Activated CD8-positive, alpha-beta memory T cell treated with anti-CD3 and anti-CD28 coated beads for 1 hour (primary cell): ENCODE data around the gene FEN1.

Experiments used
- DNase-seq, 2 donors: peaks; one replicate each; pipeline ENCODE4 v3.0.0-alpha.2; 2020; ENCODE audit warnings: low read depth in 1 of 2; ENCODE audit errors: extremely low read depth in 1 of 2

The FEN1 gene

GRCh38 chr11:61793083-61793828, 545 bp downstream of the FEN1 start:
- no peak for DNase-seq

DNA sequence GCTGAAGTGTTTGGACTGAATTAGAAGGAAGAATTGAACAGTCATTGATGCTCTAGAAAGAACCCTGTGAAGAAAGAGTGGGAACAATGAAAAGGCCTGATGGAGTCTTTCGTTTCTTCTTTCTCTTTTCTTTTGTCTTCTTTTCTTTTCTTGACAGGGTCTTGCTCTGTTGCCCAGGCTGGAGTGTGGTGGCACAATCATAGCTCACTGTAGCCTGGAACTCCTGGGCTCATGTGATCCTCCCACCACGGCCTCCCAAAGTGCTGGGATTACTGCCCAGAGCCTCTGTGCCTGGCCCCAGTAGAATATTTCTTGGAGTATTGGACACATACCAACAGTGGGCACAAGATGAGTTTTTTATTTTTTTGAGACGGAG, 1.1 kb downstream of the FEN1 start:
- DNase-seq: no peak

DNA sequence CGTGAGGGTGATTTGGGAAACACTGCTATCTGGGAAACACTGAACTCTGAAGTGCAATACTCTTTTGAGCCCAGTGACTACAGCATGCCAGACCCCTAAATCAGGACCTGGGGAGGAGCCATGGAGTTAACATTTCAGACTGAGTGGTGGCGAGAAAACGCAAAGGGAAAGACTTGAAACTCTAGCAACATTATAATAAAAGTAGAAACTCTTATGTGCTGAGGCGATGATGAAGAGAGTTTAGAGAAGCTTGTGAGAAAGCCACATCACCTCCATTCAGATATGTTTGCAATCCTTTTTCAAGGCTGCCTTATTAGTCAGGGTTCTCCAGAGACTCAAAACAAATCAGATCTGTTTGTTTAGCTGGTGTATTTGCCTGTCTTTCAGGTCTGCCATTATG, 1.9 kb downstream of the FEN1 start:
- DNase-seq: no peak

GRCh38 chr11:61795459-61795858, 2.7 kb downstream of the FEN1 start:
- no peak for DNase-seq

DNA sequence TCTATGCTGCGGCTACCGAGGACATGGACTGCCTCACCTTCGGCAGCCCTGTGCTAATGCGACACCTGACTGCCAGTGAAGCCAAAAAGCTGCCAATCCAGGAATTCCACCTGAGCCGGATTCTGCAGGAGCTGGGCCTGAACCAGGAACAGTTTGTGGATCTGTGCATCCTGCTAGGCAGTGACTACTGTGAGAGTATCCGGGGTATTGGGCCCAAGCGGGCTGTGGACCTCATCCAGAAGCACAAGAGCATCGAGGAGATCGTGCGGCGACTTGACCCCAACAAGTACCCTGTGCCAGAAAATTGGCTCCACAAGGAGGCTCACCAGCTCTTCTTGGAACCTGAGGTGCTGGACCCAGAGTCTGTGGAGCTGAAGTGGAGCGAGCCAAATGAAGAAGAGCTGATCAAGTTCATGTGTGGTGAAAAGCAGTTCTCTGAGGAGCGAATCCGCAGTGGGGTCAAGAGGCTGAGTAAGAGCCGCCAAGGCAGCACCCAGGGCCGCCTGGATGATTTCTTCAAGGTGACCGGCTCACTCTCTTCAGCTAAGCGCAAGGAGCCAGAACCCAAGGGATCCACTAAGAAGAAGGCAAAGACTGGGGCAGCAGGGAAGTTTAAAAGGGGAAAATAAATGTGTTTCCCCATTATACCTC, 3.3 kb downstream of the FEN1 start:
- no peak for DNase-seq

GRCh38 chr11:61797263-61797944, 4.7 kb downstream of the FEN1 start:
- peak; percentile 36 to 52 for DNase-seq

DNA sequence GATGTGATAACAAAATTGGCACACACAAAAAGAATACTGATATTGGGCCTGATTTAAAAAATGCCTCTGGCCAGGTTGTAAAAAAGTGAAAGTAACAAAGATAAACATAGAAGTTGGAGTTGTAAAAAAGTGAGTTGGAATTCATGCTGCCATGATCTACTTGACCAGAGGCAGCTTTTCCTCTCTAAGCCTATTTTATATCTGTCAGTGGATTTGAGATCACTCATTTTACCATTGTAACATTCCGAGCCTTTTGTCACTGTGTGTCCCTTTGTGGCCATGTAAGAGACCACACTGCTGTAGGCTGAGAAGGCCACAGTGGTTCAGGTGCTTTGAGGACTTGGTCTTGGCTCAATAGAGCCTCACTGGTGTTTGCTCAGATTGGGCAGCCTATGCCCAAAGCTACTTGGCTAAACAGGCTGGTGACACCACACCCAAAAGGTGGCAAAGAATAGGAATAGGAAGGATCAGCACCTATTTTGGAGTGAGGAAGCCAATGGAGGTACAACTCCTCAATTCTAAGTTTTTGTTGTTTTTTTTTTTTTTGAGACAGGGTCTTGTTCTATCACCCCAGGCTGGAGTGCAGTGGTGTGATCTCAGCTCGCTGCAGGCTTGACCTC, 7.1 kb downstream of the FEN1 start:
- DNase-seq: no peak

DNA sequence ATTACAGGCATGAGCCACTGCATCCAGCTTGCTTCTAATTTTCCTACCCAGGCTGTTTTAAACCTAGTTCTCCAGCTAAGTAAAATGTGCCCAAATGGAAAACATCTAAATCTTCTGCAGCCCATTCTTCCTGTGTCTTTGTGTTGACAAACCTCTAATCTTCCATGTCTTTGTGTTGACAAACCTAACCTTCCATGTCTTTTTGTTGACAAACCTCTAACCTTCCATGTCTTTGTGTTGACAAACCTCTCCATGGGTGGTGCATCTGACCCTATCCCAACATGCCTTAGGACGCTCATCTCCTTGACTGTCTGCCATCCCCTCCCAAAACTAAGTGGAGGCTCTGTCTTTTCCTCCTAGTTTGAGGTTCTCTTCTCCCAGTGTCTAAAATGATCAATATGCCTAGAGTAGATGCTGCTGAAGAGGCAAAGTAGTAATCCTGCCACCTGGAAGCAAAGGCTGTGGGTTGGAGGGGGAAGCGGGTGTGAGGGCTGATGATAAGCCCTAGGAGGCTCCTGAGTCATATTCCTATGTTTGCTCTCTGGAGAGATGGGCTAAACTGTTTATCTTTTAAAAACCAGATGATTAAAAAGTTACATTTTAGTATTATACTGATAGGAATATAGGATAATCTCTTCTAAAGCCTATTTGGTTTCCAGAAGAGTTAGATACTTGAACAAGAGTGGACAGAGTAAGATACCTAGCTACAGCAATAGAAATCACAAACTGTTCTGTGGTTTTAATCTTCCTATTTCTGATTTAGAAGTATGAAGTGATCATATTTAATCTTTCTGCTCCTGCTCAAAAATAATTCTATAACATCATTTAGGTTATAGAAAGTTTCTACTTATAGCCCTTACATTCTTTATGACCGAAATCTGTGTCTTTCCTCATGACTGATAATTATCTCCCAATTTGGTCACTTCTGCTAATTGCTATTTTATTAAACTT, 7.9 kb downstream of the FEN1 start:
- no peak for DNase-seq

DNA sequence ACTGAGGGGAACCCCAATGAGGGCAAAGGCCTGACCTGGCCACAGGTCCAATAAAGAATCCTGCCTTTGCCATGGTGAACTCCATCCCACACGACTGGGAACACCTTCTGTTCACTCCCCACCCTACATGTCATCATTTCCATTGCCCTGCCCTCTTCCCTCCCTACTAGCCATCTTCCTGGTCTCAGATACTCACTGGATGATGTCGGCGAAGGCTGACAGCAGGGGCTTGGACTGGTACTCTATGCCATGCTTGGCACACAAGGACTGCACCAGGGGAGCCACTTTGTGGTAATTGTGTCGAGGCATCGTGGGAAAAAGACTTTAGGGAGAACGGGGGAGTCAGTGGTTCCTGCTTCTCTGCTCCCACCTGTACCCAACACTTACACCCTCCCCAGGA, 9.9 kb downstream of the FEN1 start:
- DNase-seq: no peak

GRCh38 chr11:61803889-61804647, 11.4 kb downstream of the FEN1 start:
- no peak for DNase-seq

GRCh38 chr11:61805146-61805545, 12.4 kb downstream of the FEN1 start:
- no peak for DNase-seq

GRCh38 chr11:61806785-61807184, 14.1 kb downstream of the FEN1 start:
- DNase-seq: no peak

DNA sequence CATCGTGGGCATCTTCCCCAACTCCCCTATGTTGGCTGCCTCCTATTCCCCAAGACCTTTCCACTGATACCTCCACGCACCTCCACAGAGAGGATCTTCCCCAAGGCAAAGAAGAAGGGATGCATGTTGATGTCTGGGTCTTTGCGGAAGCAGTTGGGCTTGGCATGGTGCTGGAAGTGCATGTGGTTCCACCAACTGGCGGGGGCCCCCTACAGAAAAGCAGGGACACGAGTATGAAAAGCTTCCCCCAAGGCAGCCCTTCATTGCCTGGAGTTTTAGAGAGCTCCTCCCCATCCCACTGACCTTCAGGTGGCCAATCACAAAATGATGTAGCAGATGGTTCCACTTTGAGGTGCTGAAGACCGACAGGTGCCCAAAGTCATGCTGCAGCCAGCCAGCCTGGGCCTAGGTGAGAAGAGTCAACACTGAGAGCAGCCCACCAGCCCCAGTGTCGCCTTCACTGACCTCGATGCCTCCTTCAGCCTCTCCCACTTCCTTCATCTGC, 18.0 kb downstream of the FEN1 start:
- no peak for DNase-seq

DNA sequence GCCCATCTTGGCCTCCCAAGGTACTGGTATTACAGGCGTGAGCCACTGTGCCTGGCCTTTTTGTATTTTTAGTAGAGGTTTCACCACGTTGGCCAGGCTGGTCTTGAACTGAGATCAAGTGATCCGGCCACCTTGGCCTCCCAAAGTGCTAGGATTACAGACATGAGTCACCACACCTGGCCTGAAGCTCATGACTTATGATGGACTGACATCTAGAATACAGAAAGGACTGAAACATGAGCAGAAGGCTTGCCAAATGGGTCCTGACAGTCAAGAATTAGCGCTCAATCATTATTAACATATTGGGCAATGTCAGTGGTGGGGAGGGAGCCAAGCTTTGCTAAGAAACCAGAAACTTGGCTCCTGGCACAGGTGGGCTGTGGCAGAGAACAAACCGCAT, 19.1 kb downstream of the FEN1 start:
- no peak for DNase-seq

GRCh38 chr11:61812736-61813411, 20.2 kb downstream of the FEN1 start:
- DNase-seq: no peak

DNA sequence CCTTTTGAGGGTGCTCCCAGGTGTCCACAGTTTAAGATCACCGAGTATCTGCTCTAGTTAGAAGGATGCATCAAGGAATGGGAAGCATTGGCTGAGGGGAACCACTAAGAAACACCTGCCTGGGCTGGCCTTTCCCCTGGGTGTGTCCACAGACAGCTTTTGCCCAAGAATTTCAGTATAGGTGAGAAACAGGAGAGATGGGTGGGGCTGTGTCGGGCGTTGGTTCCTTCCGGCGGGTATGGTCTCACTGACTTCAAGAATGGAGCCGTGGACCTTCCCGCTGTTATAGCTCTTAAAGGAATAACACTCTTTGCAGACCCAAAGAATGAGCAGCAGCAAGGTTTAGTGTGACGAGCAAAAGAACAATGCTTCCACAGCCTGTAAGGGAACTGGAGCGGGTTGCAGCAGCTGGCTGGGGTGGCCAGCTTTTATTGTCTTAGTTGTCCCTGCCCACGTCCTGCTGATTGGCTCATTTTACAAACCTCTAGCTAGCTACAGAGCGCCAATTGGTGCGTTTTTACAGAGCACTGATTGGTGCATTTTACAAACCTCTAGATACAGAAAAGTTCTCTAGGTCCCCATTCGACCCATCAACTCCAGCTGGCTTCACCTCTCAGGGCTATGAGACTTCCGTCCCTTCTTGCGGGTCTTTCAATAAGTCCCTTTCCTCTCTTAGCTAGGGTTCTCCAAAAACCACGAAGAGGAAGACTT, 21.7 kb downstream of the FEN1 start:
- DNase-seq: no peak

DNA sequence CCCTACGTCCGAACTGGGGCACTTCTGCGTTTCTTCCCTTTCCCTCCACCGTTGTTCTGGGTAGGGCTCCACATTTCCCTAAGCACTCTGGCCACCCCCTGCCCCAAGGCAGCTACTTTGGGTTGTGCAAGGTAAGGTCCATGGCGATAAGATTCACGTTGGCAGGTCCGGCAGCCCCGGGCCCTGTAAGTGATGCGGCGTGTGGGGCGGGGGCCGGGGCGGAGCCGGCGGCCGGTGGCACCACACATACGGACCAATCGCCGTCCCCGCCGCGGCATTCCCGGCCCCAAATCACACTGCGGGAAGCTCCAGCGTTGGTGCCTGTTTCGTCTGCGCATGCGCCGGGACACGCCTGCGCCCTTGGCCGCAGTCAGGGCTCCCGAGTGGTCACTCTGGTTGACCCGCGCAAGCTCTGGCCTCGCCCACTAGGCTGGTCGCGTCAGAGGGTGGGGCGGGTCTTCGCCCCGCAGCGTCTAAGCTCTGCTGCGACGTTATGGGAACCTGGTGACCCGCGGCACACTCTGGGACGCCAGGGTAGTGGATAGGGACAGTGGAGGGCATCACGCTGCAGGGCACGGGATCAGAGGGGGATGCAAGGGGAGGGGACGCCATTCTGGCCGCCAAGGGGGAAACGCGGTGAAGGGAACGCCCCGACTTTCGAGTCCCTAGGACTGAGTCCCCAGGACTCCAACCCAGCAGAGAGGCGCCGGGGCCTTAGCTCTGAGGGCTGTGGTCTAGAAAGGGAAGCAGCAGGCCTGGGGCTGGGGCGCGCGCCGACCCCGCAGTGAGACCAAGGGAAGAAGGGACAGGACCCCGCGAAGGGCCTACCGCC, 22.5 kb downstream of the FEN1 start:
- DNase-seq: no peak
